Activated naive CD4-positive, alpha-beta T cell (primary cell): Measurements from ENCODE around the gene ARSB.
"Not testable (repeated sequence)": the region's sequence is repeated elsewhere in the genome, so short reads cannot be mapped to it uniquely, and the experiment has no call there.

ENCODE experiments used
- DNase-seq, 4 experiments: peaks; one replicate each; lab custom pipeline; 2025; lab: John Stamatoyannopoulos, UW

The ARSB gene

GRCh38 chr5:78995521-78996007 is 10.5 kb upstream of the ARSB start:
- no peak for DNase-seq

GRCh38 chr5:78993165-78993564 is 8.1 kb upstream of the ARSB start:
- DNase-seq = no peak

GRCh38 chr5:78992146-78992545 is 7.0 kb upstream of the ARSB start:
- DNase-seq = no peak

GRCh38 chr5:78989080-78989479 is 4.0 kb upstream of the ARSB start:
- no peak for DNase-seq

GRCh38 chr5:78985725-78986223 is 664 bp upstream of the ARSB start:
- no peak for DNase-seq

GRCh38 chr5:78984439-78985115 is 533 bp downstream of the ARSB start:
- DNase-seq = peak; percentile 22 to 62 (median 39)

- no peak for DNase-seq
Observed at GRCh38 chr5:78983601-78984438, 1.3 kb downstream of the ARSB start.

- not testable (repeated sequence) for DNase-seq
Observed at GRCh38 chr5:78983194-78983593, 1.9 kb downstream of the ARSB start.

- DNase-seq = no peak
Observed at GRCh38 chr5:78979909-78980308, 5.2 kb downstream of the ARSB start.

- DNase-seq = no peak
Observed at GRCh38 chr5:78979117-78979742, 5.9 kb downstream of the ARSB start.

GRCh38 chr5:78975035-78975434 is 10.1 kb downstream of the ARSB start:
- DNase-seq = no peak

- DNase-seq = no peak
Observed at GRCh38 chr5:78974601-78975000, 10.5 kb downstream of the ARSB start.

GRCh38 chr5:78974011-78974410 is 11.1 kb downstream of the ARSB start:
- DNase-seq = no peak

GRCh38 chr5:78972654-78973428 is 12.3 kb downstream of the ARSB start:
- DNase-seq = no peak

GRCh38 chr5:78971998-78972397 is 13.1 kb downstream of the ARSB start:
- DNase-seq = no peak

GRCh38 chr5:78968781-78969180 is 16.3 kb downstream of the ARSB start:
- no peak for DNase-seq

- no peak for DNase-seq
Observed at GRCh38 chr5:78964889-78965288, 20.2 kb downstream of the ARSB start.

- DNase-seq = no peak
Observed at GRCh38 chr5:78961743-78962142, 23.4 kb downstream of the ARSB start.

GRCh38 chr5:78959767-78960166 is 25.3 kb downstream of the ARSB start:
- no peak for DNase-seq

GRCh38 chr5:78958672-78959445 is 26.3 kb downstream of the ARSB start:
- no peak for DNase-seq

- no peak for DNase-seq
Observed at GRCh38 chr5:78956901-78957300, 28.2 kb downstream of the ARSB start.
